COR-L47 (cell line): ENCODE measurements around the gene PRKN.

Experiments
- DNase-seq: peaks from one replicate; lab custom pipeline; 2025; lab: John Stamatoyannopoulos, UW

PRKN gene

GRCh38 chr6:161376367-161376766 lies 1351.2 kb downstream of the PRKN start:
- DNase-seq, result no peak

- DNase-seq, result no peak
These were observed 1352.3 kb downstream of the PRKN start for GRCh38 chr6:161374971-161375873.

GRCh38 chr6:161373905-161374451 lies 1353.6 kb downstream of the PRKN start:
- DNase-seq, result peak; percentile 25

GRCh38 chr6:161372422-161372793 lies 1355.2 kb downstream of the PRKN start:
- no peak for DNase-seq

- peak; percentile 6 for DNase-seq
These were observed 1356.7 kb downstream of the PRKN start for GRCh38 chr6:161370880-161371279.

- DNase-seq, result no peak
These were observed 1358.2 kb downstream of the PRKN start for GRCh38 chr6:161369339-161369738.

GRCh38 chr6:161368514-161368913 lies 1359.1 kb downstream of the PRKN start:
- DNase-seq, result no peak

GRCh38 chr6:161367472-161367871 lies 1360.1 kb downstream of the PRKN start:
- no peak for DNase-seq

- DNase-seq, result no peak
These were observed 1361.2 kb downstream of the PRKN start for GRCh38 chr6:161366301-161366923.

GRCh38 chr6:161365633-161366032 lies 1361.9 kb downstream of the PRKN start:
- no peak for DNase-seq

- DNase-seq, result no peak
These were observed 1364.3 kb downstream of the PRKN start for GRCh38 chr6:161363286-161363685.

- no peak for DNase-seq
These were observed 1365.3 kb downstream of the PRKN start for GRCh38 chr6:161362266-161362665.

- no peak for DNase-seq
These were observed 1366.0 kb downstream of the PRKN start for GRCh38 chr6:161361529-161361928.

GRCh38 chr6:161360520-161360919 lies 1367.0 kb downstream of the PRKN start:
- DNase-seq, result no peak

GRCh38 chr6:161359618-161359945 lies 1368.0 kb downstream of the PRKN start:
- DNase-seq, result no peak

- DNase-seq, result no peak
These were observed 1371.3 kb downstream of the PRKN start for GRCh38 chr6:161356167-161356854.

GRCh38 chr6:161355696-161356095 lies 1371.9 kb downstream of the PRKN start:
- DNase-seq, result no peak

GRCh38 chr6:161354956-161355355 lies 1372.6 kb downstream of the PRKN start:
- DNase-seq, result no peak

- DNase-seq, result no peak
These were observed 1373.2 kb downstream of the PRKN start for GRCh38 chr6:161354276-161354840.

- peak; percentile 6 for DNase-seq
These were observed 1374.4 kb downstream of the PRKN start for GRCh38 chr6:161353208-161353613.

GRCh38 chr6:161351858-161352257 lies 1375.7 kb downstream of the PRKN start:
- DNase-seq, result no peak

- DNase-seq, result no peak
These were observed 1377.7 kb downstream of the PRKN start for GRCh38 chr6:161349886-161350285.
